ENCODE data around the gene SC5D.
A peak's percentile ranks its signal among the peaks of the same experiment; 100 is the strongest.

SC5D gene

DNA sequence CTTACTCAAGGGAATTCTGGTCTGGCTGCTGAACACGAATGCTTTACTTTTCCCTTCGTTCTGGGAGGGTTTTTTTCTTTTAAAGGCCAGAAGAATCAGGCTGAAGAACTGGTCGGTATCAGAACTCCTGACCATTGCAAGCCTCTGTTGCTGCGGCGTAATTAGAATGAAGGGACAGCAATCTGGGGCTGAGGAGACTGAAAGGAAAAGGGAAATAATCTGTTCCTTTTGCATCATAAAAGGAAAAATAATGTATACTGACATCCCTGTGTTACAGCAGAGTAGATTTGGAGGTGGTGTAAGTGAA is 670 bp downstream of the SC5D start:
- no peak for DNase-seq

DNA sequence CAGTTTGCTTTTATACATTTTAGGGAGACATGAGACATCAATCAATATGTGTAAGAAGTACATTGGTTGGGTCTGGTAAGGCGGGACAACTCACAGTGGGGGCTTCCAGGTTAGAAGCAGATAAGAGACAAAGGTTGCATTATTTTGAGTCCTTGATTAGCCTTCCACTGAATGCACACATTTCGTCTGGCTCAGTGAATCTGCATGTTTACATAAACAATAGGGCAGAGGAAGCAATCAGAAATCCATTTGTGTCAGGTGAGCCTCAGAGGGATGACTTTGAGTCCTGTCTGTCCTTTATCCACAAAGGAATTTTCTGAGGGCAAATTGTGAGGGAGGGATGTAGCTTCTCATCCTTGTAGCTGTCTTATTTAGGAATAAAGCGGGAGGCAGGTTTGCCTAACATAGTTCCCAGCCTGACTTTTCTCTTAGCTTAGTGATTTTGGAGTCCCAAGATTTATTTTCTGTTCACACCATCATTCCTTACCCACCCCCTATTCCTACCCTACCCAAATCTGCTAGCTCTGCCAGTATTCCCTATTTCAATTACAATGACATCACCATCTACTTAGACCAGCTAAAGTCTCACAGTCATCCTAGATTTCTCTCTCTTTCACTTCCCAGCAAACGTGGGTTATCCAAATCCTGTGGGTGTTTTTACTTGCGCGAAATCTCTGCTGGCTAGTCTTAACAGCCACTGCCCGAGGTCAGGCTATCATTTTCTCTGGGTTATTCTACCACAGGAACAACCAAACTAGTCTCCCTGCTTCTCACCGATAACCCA is 2.9 kb downstream of the SC5D start:
- DNase-seq, result no peak

DNA sequence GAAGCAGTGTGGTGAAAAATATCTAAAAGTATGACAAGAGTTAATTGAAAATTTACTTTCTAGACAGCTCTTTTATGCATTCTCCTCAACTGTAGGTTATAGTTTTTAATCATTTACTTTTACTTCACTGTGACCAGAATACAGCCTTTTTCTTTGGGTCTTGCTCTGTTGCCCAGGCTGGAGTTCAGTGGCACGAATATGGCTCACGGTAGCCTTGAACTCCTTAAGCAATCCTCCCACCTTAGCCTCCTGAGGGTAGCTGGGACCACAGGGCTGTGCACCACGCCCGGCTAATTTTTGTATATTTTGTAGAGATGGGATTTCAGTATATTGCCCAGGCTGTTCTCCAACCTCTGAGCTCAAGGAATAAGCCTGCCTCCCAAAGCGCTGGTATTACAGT is 5.3 kb downstream of the SC5D start:
- DNase-seq, result no peak

DNA sequence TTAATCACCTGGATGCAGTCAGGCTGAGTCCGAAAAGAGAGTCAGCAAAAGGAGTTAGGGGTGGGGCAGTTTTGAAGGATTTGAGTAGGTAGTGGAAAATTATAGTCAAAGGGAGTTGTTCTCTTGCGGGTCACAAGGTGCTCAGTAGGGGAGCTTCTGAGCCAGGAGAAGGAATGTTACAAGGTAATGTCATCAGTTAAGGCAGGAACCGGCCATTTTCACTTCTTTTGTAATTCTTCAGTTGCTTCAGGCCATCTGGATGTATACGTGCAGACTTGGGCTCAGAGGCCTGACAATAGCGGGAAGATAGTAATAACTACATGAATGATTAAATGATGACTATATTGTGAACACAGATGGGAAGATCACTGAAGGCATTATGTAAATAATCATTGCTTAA is 6.2 kb downstream of the SC5D start:
- no peak for DNase-seq

DNA sequence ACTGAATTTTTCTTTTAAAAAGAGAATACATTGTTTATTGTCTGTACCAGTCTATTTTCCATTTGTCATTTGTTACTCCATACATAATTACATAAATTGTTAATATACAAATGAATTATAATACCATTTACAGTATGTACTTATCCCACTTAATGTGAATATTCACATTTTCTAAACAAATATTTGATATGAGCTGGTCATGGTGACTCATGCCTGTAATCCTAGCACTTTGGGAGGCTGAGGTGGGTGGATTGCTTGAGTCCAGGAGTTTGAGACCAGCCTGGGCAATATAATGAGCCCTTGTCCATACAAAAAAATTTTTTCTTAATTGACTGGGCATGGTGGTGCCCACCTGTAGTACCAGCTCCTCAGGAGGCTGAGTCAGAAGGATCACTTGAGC is 6.8 kb downstream of the SC5D start:
- no peak for DNase-seq

DNA sequence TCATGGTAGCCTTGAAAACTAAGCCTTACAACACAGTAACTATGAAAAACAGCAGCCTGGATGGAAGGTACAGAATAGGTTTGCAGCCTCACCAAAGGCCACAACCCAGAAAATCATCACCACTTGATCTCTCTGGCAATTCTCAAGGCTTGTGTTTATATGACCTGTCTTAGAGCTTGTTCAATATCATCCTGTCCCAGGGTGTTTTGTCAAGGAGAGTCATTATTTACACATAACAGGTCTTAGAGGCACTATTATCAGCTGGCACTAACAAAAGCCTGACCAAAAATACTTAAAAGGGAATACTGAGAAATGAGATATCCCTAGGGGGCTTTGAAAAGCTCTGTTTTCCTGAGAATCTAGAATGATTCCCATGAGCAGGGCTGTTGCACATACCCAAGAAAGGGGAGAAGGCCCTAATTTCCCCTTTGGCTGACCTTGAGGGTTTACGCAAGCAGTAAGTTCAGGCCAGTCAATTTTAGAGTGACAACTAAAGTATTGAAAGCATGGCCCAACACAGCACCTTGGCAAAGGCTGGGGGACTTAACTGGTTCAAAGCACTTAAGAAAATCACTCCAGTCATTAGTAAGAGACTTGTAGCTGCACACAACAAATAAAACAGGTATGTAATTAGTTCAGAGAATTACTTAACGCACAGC is 7.9 kb downstream of the SC5D start:
- DNase-seq, result no peak

DNA sequence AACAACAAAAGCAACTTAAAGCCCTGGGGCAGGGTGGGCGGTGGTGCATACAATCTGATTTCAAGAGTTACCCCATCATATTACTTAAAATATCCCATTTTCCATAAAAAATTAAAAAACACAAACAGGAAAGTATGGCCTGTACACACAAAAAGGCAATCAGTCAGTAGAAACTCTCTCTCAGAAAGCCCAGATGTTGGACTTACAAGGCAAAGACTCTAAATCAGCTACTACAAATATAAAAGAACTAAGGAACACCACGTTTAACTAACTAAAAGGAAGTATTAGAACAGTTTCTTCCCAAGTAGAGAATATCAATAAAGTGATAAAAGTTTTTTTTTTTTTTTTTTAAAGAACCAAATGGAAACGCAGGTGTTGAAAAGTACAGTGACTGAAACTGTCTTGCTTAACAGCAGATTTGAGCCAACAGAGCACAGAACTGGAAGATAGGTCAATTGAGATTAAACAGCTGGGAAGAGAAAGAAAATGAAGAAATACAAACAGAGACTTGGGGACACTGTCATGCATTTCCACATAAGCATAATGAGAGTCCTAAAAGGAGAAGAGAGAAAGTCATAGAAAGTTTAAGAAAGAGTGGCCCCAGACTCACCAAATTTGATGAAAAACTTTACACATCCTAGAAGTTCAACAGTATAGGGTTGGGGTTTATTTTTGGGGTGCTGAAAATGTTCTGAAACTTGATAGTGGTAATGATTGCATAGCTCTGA is 8.6 kb downstream of the SC5D start:
- DNase-seq, result no peak

DNA sequence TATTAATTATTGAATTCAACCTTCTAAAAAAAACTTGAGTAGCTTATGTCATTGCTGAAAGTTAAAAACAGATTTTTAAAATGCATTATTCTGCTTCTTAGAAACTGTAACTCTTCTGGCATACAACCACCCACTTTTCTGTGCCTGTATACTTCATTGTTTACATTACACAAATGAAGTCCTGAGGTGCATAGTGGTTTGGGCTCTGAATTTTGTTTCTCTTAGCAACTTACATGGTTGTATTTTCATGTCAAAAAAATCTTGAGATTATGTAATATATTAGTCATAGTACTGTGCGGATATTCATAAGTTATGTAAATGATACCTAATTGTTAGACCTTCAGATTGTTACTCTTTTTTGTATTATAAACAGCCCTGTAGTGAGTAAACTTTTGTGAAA is 12.2 kb downstream of the SC5D start:
- no peak for DNase-seq

DNA sequence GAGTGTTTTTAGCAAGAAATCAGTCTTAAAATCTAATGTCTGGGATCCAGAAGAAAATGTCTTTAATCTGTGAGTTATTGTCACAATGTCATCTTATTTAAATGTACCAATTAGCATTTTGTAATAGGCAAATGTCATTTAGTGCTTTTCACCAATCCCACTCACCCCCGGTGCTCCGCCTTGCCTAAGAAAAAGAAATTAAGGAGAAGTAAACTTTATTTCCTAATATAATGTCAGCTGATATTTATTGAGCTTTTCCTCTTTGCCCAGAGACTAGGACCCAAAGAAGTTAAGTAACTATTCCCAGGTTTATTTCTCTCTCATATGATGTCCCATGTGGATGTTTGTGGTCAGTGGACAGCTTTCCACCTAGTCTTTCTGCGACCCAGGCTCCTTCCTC is 16.2 kb downstream of the SC5D start:
- no peak for DNase-seq

DNA sequence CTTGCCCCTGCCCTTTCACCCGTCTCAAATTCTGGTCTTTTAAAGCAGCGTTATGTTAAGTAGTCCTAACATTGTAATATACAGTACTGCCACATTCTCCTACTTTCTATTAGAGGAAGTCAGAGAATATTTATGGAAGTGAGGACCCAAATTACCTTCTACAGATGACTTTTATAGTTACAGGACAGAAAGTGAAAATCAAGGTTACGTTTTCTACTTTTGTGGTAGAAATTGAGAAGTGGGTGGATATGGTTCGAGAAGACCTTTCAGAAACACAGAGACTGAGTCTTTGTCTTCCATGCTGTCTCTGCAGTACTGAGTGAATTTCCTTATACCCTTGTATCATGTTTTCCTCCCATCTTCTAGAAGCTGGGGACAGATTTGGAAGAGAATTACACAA is 17.1 kb downstream of the SC5D start:
- DNase-seq, result no peak

DNA sequence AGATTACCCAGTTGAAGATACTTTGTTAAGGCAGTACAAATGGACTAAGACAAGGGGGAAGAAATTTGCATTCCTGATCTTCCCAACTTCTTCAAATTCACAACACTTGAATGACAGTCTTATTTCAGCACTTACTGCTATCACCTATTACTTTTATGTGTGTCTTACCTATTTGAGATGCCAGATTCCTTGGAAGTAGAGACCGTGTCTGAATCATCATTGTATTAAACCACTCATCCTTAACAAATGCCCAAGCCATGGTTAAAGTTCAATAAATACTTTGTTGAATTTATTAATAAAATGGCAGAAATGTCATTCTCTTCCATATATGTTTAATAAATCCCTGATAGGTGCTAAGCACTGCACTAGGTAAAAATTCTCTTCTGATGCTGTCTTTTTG is 18.3 kb downstream of the SC5D start:
- no peak for DNase-seq

DNA sequence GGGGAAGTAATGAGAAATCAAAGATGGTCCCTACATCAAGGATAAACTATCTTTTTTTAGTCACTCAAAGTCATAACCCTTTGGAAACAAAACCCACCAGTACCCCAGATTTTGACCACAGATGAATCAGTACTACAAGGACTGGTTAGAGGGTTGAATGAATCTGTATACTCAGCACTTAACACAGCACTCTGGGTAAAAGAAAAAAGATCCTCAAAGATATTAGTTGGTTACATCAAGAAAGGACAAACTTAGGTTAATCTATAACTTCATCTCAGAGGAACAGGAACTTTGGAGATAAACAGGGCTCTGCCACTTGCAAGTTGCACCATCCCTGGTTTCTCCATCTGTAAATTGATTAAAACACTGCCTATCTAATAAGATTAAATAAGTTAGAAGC is 18.8 kb downstream of the SC5D start:
- no peak for DNase-seq

DNA sequence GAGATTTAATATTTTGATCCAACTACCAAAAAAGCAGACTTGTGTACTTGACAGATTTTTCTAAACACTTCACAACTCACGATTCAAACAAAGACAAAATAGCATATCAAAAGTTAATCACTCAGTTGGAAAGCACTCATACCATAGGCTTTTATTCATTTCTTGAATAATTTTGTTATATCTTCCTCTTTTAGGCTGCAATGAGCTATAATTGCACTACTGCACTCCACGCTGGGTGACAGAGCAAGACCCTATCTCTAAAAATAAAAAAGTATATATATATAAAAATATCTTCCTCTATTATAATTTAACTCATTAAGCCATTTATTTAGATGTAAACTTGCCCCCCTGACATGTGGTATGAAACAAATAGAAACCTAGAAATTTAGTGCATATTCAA is 19.9 kb downstream of the SC5D start:
- no peak for DNase-seq

DNA sequence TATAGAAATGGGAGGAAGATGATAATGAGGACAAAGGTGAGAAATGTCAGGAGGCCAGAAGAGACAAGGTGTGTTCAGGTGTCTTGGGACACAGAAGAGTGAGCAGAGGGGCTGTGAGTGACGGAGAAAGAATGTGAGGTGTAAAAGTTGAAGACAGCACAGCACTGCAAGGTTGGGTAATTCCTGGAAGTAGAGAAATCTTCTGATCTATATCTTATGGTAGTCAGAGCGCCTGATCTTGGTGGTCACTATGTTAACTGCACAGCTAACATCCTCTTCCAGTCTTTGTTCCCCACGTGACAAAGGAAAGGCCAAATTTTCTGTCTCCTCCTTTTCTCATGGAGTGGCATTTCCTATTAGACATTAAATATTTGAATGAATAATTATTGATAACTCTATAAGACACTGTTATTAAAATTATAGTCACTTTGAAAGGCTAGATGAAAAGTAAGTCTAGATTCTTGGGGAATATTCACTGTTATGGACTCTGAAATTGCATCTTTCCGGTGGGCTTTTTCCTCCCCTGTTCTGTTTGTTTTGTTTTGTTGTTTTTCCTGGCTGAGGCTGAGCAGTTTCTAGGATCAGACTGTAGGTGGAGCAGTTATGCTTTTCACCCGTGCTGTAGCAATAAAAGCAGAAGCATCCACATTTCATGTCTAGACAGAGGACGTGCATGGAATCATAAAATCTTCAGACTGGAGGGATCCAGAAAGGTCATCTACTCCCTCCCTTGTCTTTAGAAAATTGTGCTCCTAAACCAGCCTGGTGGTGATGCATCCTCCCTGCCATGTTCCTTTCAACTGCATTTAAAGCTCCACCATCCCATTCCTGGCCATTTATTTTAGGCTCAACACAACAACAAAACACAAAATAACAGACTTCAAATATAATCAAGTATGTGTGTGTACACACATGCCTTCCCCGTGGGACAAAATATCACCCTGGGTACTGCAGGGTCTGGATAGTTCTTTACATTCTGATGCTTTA is 26.6 kb downstream of the SC5D start:
- DNase-seq, result peak in 1 of 2 experiments; percentile 12

DNA sequence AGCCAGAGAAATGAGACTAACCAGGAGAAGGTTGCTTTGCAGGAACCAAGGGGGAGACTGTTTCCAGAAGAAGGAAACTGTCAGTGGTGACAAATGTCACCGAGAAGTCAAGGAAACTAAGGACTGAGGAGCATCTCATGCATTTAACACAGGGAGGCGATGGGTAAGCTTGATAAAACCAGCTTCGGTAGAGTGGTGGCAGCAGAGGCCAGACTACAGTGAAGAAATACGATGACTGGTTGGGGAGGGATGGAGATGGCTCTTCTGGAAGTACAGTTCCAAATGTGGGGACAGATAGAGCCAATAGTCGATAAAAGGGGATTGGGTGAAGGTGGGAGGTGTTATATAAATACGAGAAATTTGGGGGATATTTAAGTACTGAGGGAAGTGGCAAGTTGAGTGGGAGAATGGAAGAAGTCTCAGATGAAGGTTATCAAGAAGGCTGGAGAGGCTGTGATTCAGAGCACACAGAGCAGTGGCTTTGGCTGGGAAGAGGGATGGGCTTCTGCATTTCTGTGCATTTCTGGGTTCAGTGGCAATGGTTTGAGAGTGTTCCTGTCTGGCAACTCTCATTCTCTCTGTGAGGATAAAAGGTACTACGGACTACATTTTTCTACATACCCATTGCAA is 29.2 kb downstream of the SC5D start:
- DNase-seq, result no peak

DNA sequence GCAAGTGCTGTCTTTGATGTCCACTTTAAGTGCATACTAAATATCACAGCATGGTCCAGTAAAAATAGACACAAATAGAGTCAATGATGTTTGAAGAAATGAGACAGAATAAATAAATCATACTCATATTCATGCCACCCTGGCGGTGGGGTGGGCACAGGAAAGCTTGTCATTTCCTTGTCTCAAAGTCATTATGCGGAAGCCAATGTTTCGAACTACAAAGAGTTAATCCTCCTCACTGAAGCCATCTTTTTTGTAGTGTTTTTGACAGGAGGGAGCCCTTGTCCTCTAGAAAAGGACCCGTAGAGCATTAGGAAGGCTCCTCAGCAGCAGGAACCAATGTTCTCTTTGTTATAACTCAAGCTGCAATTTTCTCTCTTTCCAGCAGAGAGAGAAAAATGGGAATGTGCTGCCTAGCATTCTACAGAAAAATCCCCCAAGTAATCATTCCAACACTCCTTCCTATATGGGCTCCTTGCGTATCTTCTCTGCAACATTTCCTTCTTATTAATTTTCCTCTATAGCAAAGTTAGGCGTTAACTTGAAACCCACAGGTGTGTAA is 30.6 kb downstream of the SC5D start:
- DNase-seq, result no peak

DNA sequence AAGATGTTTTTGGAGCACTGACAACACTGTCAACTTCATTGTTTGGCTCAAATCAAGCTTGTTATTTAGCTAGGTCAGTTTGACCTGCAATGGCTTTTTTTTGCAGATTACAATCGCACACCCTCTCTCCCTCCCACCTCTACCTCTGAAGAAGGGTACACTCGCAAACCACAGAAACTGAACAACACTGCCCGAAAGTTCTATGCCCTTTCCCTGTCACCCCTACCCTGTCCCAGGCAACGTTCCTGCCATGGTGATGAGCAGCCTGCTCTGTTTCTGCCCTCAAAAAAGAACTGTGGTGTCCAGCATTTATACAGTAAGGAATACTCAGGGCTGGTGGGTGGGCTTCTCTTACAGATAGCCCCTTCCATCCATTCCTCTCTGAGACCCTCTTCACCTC is 33.7 kb downstream of the SC5D start:
- no peak for DNase-seq

DNA sequence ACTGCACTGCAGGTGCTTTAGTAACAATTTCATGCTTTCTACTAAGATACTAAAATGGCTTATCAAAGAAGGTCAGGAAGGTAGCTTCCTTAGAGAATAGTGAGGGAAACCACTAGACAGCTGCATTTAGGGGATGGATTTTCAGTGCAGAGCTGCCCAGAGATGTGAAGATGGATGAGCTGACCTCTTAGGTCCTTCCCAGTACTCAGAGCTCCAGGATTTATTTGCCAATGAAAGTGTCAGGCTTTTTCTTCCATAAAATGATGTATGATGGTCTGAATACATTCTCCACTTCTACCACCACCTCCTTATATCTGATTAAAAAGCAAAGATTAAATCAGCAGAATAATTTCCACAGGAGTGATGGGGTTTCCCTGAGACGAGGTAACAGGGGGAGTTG is 35.0 kb downstream of the SC5D start:
- DNase-seq, result no peak

DNA sequence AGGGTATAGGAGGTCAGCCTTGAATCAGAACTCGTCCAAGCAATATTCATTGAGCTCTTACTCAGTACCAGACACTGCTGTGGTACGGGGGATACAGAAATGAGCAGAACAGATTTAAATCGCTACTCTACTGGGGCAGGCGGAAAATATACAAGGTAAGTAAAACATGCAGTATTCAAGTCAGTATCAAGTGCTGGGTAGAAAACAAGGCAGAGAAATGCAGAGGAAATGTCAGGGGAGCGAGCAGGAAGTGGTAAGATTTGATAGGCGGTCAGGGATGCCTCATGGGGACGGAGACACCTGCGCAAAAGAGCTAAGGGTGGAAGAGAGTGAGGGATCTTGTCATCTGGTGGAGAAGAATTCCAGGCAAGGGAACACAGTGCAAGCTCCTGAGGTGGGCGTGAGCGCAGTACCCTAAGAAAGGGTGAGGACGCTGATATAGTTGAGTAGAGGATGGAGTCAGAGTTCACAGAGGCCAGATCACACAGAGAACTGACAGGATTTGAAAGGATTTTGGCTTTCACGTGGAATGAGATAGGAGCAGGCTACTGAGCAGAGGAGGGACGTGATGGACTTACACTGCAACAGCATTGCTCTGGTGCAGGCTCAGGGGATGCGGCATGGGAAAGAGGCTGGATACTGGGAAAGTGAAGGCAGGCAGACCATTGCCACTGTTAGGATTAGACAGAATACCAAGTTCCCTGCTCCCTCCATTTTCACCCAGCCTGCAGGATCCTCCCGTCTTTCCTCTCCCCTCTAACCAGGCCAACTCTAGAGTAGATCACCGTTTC is 35.8 kb downstream of the SC5D start:
- no peak for DNase-seq

DNA sequence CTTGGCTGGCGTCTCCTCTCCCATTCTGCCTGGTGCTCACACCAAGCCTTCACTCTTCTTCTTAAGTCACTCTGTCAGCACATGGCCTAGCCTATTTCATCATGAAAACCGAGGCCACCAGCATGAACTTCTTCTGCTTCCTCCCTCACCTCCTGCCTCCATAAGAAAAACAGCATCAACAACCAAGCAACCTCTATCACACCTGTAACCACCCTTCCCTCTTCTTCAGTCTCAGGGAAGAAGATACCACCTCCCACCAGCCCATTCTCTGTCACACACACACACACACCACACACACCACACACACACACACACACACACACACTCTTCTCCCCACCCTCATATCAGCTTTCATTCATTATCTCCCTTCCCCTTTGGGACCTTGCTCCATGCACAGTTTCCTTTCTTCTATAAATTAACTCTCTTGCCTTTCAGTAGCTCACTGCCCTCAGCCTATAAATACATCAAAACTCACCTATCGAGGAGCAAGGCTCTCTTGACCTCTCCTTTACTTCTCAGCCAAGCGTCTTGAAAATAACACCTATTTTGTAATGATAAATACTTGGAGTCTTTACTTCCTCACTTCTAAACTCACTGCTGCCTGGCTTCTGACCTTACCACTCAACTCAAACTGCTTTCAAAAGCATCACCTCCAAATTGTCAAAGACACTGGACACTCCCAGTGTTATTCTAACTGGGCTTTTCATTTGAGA is 36.6 kb downstream of the SC5D start:
- DNase-seq, result no peak

Measured in NCI-H187 (cell line).